A172 (cell line): ENCODE results near the gene ISCA1. TPM values are rescaled to one million over a fixed set of nuclear protein-coding genes. Genes with fewer than 3 reads are reported as not detected.

Source experiments
- DNase-seq: peaks from one replicate; pipeline ENCODE4 v3.0.0-alpha.2; 2015; ENCODE audit warnings: low spot score
- total RNA-seq: library from RNA; depleted of rRNA; stranded (reverse); fragments of >200 nt; shearing (Covaris generic); gene quantifications from 2 replicates; pipeline ENCODE4 v1.2.3, GENCODE V29; 2014; rRNA removed

ISCA1 gene
- total RNA-seq, 1 experiment from 2014 or later: 58.1 TPM

GRCh38 chr9:86230858-86231257, 51.5 kb downstream of the ISCA1 start:
- no peak for DNase-seq

- no peak for DNase-seq
Observed at GRCh38 chr9:86222667-86223066, 59.7 kb downstream of the ISCA1 start.

- DNase-seq: no peak
Observed at GRCh38 chr9:86219606-86220005, 62.7 kb downstream of the ISCA1 start.

- no peak for DNase-seq
Observed at GRCh38 chr9:86217076-86217755, 65.1 kb downstream of the ISCA1 start.

Other genes with a start within 250 kb of the ISCA1 start
- gene GOLM1, start 183.0 kb downstream of the ISCA1 start, total RNA-seq: 142 and 155 TPM in 2 replicates
- gene C9orf153, start 22.9 kb downstream of the ISCA1 start, total RNA-seq: not detected in 2 replicates
- 21.5 and 21.6 TPM in 2 replicates for gene TUT7, start 71.9 kb upstream of the ISCA1 start, total RNA-seq